ENCODE measurements around the gene BICC1. TPM values are rescaled to one million over a fixed set of nuclear protein-coding genes. Genes with fewer than 3 reads are reported as not detected.
"Not testable (repeated sequence)": the region's sequence is repeated elsewhere in the genome, so short reads cannot be mapped to it uniquely, and the experiment has no call there.

BICC1 gene
- total and polyA plus RNA-seq, 2 of the 4 experiments (the other 2 are of a cell fraction), result 5.7 to 42.5 TPM

- H4K91ac ChIP-seq (ENCODE audit: insufficient read depth, low read depth, low read length); H2BK15ac ChIP-seq (ENCODE audit: low read depth, low read length); H3K23ac ChIP-seq (ENCODE audit: low read depth, low read length); H3K14ac ChIP-seq (replicated peaks; ENCODE audit: low read depth, low read length); BruUV-seq (replicated peaks); H3K79me1 ChIP-seq (ENCODE audit: low read depth in 1 of 2, low read length in 2 of 2); H3K36me3 ChIP-seq (ENCODE audit: control insufficient read depth, insufficient read depth, low read length); H2AFZ ChIP-seq (replicated peaks; ENCODE audit: low read length, poor library complexity); intact Hi-C loops (cut with micrococcal nuclease); in situ Hi-C loops (cut with MboI; ENCODE audit: low sequenced_read_pairs); H3K4ac ChIP-seq (ENCODE audit: low read depth, low read length); H4K5ac ChIP-seq (ENCODE audit: low read depth, low read length); H3K4me1 ChIP-seq (ENCODE audit: control insufficient read depth, insufficient read depth, low read length); POLR2A ChIA-PET (ENCODE audit: unreplicated experiment); H3K9me1 ChIP-seq (ENCODE audit: insufficient read depth, low read length); H3K9me3 ChIP-seq (ENCODE audit: control insufficient read depth, insufficient read depth, low read length); H4K20me1 ChIP-seq (ENCODE audit: insufficient read depth, low read length); H4K8ac ChIP-seq (ENCODE audit: low read depth in 2 of 2, low read length in 2 of 2); H3K4me2 ChIP-seq (ENCODE audit: low read depth, low read length); DNase-seq; H2AK9ac ChIP-seq (replicated peaks; ENCODE audit: low read depth, low read length, poor library complexity); H2BK20ac ChIP-seq (ENCODE audit: low read depth, low read length); H2BK5ac ChIP-seq (ENCODE audit: low read depth, low read length, poor library complexity, severe bottlenecking); dilution Hi-C loops (cut with HindIII; ENCODE audit: low sequenced_read_pairs, unreplicated experiment); H3K4me3 ChIP-seq (ENCODE audit: insufficient read depth, low read depth, low read length); H3K56ac ChIP-seq (ENCODE audit: extremely low read depth, insufficient read depth, low read length); ATAC-seq (ENCODE audit: low read depth); H3K27me3 ChIP-seq (ENCODE audit: control insufficient read depth, insufficient read depth, low read length); CTCF ChIA-PET; H2AK5ac ChIP-seq (ENCODE audit: low read depth, low read length); H3K9ac ChIP-seq (ENCODE audit: low read depth, low read length); H2BK120ac ChIP-seq (ENCODE audit: low read depth, low read length); H3K27ac ChIP-seq (ENCODE audit: insufficient read depth, low read length); H3K18ac ChIP-seq (ENCODE audit: low read depth, low read length): not testable (repeated sequence)
- no CpG with 5 or more reads among the region's 1 CpG for WGBS, 2 experiments (ENCODE audit: extremely low coverage in 2 of 2, insufficient read length in 1 of 2)
These were observed 345.5 kb downstream of the BICC1 start for GRCh38 chr10:58858123-58858522.

Measured in IMR-90 (cell line).